Neural cell (in vitro differentiated cells): ENCODE measurements around the gene PARD6G.

Experiments used
- EP300 ChIP-seq: fragments of 450-650 bp; conservative IDR thresholded peaks from 2 replicates; pipeline ENCODE4 v1.6.1; 2014; ENCODE audit warnings: antibody characterized with exemption, mild to moderate bottlenecking, moderate library complexity; ENCODE audit not compliant: poor library complexity, severe bottlenecking
- EZH2 ChIP-seq: fragments of 200-600, 300-800 bp; shearing (Covaris generic), sonication (generic); IDR thresholded peaks from 2 replicates; pipeline ENCODE4 v1.6.1; 2014; ENCODE audit warnings: antibody characterized with exemption, low read length, borderline replicate concordance, mild to moderate bottlenecking; ENCODE audit not compliant: insufficient read depth, poor library complexity, severe bottlenecking
- TF ChIP-seq, protein P1 (sequence below): fragments of 450-650 bp; IDR thresholded peaks from 2 replicates; pipeline ENCODE4 v1.5.1; 2014; ENCODE audit warnings: antibody characterized with exemption, mild to moderate bottlenecking, moderate library complexity; ENCODE audit not compliant: poor library complexity, severe bottlenecking

DNA sequence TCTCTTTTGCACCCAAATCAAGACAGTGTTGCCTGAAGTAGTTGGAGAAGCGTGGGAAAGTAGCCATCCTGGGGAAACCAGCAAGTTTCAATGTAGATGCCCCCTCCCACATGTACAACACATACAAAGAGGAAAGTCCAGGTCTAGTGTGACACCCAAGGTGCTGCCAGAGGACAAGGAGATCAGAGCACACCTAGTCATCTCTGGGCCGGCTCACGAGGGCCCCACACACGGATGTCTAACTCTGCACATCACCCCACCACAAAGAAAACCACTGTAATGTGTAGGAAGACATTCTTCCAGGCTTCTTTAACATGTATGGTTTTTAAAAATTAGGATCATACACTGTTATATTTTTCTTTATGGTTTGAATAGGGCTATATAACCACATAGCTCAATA is 21.6 kb downstream of the PARD6G start:
- no peak for TF ChIP-seq EZH2
- TF ChIP-seq, protein P1, sequence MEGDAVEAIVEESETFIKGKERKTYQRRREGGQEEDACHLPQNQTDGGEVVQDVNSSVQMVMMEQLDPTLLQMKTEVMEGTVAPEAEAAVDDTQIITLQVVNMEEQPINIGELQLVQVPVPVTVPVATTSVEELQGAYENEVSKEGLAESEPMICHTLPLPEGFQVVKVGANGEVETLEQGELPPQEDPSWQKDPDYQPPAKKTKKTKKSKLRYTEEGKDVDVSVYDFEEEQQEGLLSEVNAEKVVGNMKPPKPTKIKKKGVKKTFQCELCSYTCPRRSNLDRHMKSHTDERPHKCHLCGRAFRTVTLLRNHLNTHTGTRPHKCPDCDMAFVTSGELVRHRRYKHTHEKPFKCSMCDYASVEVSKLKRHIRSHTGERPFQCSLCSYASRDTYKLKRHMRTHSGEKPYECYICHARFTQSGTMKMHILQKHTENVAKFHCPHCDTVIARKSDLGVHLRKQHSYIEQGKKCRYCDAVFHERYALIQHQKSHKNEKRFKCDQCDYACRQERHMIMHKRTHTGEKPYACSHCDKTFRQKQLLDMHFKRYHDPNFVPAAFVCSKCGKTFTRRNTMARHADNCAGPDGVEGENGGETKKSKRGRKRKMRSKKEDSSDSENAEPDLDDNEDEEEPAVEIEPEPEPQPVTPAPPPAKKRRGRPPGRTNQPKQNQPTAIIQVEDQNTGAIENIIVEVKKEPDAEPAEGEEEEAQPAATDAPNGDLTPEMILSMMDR: no peak
- TF ChIP-seq EP300: no peak
